ENCODE data around the gene DSCAM. TPM values are rescaled to one million over a fixed set of nuclear protein-coding genes. Genes with fewer than 3 reads are reported as not detected.

DSCAM gene
- total RNA-seq, 1 donor from 2014 or later: 2.7 TPM

- Mint-ChIP-seq H3K27ac (no peak overlapping the region), H3K4me3 (ENCODE audit: low read depth) (no peak overlapping the region), H3K4me1 (ENCODE audit: low read depth) (peaks cover 18% of the 10 kb centered on the region), H3K36me3 (ENCODE audit: insufficient read depth) (no peaks in the 10 kb centered on the region), H3K27me3 (no peaks in the 10 kb centered on the region), H3K9me3 (ENCODE audit: low read depth) (no peaks in the 10 kb centered on the region)
- no peak for DNase-seq (ENCODE audit: low spot score, unreplicated experiment)
- no peak for TF ChIP-seq CTCF (IDR thresholded peaks at IDR 0.05; ENCODE audit: unreplicated experiment)
Observed at GRCh38 chr21:40618191-40618973, 228.6 kb downstream of the DSCAM start.

- no peaks in the 10 kb centered on the region for H3K9me3 Mint-ChIP-seq (ENCODE audit: low read depth)
Observed at GRCh38 chr21:40616377-40616704, 230.6 kb downstream of the DSCAM start.

GRCh38 chr21:40615505-40616376, 231.2 kb downstream of the DSCAM start:
- H3K27ac Mint-ChIP-seq: no peak overlapping the region
- H3K27me3 Mint-ChIP-seq: no peaks in the 10 kb centered on the region
- DNase-seq (ENCODE audit: low spot score, unreplicated experiment): no peak
- no peaks in the 10 kb centered on the region for H3K36me3 Mint-ChIP-seq (ENCODE audit: insufficient read depth)
- no peak for TF ChIP-seq CTCF (IDR thresholded peaks at IDR 0.05; ENCODE audit: unreplicated experiment)
- H3K4me3 Mint-ChIP-seq (ENCODE audit: low read depth): no peak overlapping the region
- H3K4me1 Mint-ChIP-seq (ENCODE audit: low read depth): peaks cover 9% of the 10 kb centered on the region
- no peaks in the 10 kb centered on the region for H3K9me3 Mint-ChIP-seq (ENCODE audit: low read depth)

More at GRCh38 chr21:40616377-40616704, 230.6 kb downstream of the DSCAM start:
- peaks cover 9% of the 10 kb centered on the region for H3K4me1 Mint-ChIP-seq (ENCODE audit: low read depth)
- no peak overlapping the region for H3K27ac Mint-ChIP-seq
- no peak overlapping the region for H3K4me3 Mint-ChIP-seq (ENCODE audit: low read depth)
- DNase-seq (ENCODE audit: low spot score, unreplicated experiment): no peak
- TF ChIP-seq CTCF (IDR thresholded peaks at IDR 0.05; ENCODE audit: unreplicated experiment): no peak
- H3K36me3 Mint-ChIP-seq (ENCODE audit: insufficient read depth): no peaks in the 10 kb centered on the region
- no peaks in the 10 kb centered on the region for H3K27me3 Mint-ChIP-seq

- H3K36me3 Mint-ChIP-seq (ENCODE audit: insufficient read depth): no peaks in the 10 kb centered on the region
Observed at GRCh38 chr21:40613546-40614030, 233.4 kb downstream of the DSCAM start.

More at GRCh38 chr21:40613546-40614030, 233.4 kb downstream of the DSCAM start:
- Mint-ChIP-seq H3K27me3 (no peaks in the 10 kb centered on the region), H3K27ac (no peak overlapping the region), H3K4me1 (ENCODE audit: low read depth) (peaks cover 9% of the 10 kb centered on the region), H3K9me3 (ENCODE audit: low read depth) (no peaks in the 10 kb centered on the region), H3K4me3 (ENCODE audit: low read depth) (no peak overlapping the region)
- no peak for TF ChIP-seq CTCF (IDR thresholded peaks at IDR 0.05; ENCODE audit: unreplicated experiment)
- no peak for DNase-seq (ENCODE audit: low spot score, unreplicated experiment)
